Suprapubic skin (tissue), 4 donors: Measurements from ENCODE around the gene CCDC167.

Experiments used
- EP300 ChIP-seq: sonication (generic); formaldehyde crosslinking; IDR thresholded peaks from one replicate; pipeline ENCODE4 v1.6.1; 2017; ENCODE audit warnings: antibody characterized with exemption
- POLR2A ChIP-seq, 2 donors: fragments of 450-650 bp; IDR thresholded peaks; one replicate each; pipeline ENCODE4 v1.6.1; 2017; ENCODE audit warnings: antibody characterized with exemption in 2 of 2, mild to moderate bottlenecking in 2 of 2, moderate library complexity in 2 of 2
- POLR2AphosphoS5 ChIP-seq, 3 donors: sonication (generic); formaldehyde crosslinking; IDR thresholded peaks; one replicate each; pipeline ENCODE4 v1.6.1; 2017; ENCODE audit warnings: antibody characterized with exemption in 3 of 3
- TF ChIP-seq, protein P1 (sequence below), 2 donors: fragments of 200-600 bp in 1 of 2; fragments of 450-650 bp in 1 of 2; sonication (generic) in 1 of 2; IDR thresholded peaks; one replicate each; pipeline ENCODE4 v1.5.1; 2016 to 2019; ENCODE audit warnings: antibody characterized with exemption in 2 of 2, mild to moderate bottlenecking in 1 of 2, moderate library complexity in 1 of 2

DNA sequence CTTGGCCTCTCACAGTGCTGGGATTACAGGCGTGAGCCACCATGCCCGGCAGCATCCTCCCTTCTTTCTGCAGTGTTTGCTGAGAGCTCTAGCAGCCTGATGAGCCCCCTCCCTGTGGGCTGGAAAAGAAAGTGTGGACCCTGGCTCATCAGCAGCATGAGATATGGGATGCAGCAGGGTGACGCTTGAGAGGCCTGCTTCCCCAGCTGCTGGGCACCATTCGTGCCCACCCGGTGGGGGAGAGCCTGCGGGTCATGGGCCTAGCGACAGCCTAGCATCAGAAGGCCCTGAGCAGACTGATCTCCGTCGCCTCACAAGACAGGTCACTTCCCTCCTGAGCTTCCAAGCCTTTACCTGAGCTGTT lies 16.0 kb upstream of the CCDC167 start:
- TF ChIP-seq, protein P1, sequence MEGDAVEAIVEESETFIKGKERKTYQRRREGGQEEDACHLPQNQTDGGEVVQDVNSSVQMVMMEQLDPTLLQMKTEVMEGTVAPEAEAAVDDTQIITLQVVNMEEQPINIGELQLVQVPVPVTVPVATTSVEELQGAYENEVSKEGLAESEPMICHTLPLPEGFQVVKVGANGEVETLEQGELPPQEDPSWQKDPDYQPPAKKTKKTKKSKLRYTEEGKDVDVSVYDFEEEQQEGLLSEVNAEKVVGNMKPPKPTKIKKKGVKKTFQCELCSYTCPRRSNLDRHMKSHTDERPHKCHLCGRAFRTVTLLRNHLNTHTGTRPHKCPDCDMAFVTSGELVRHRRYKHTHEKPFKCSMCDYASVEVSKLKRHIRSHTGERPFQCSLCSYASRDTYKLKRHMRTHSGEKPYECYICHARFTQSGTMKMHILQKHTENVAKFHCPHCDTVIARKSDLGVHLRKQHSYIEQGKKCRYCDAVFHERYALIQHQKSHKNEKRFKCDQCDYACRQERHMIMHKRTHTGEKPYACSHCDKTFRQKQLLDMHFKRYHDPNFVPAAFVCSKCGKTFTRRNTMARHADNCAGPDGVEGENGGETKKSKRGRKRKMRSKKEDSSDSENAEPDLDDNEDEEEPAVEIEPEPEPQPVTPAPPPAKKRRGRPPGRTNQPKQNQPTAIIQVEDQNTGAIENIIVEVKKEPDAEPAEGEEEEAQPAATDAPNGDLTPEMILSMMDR (IDR thresholded peaks at IDR 0.05) = no peak
- TF ChIP-seq POLR2A (IDR thresholded peaks at IDR 0.05) = no peak
- no peak for TF ChIP-seq POLR2AphosphoS5 (IDR thresholded peaks at IDR 0.05)
- TF ChIP-seq EP300 = no peak
